ENCODE measurements around the gene CFAP46. TPM values are rescaled to one million over a fixed set of nuclear protein-coding genes. Genes with fewer than 3 reads are reported as not detected.

The CFAP46 gene
- total and polyA plus RNA-seq, 2 of the 4 experiments (the other 2 are of a cell fraction) = 1.3 to 1.8 TPM

- ChIA-PET CTCF (interaction anchor here (1.1 kb wide), 1 partner anchor 16 kb away, joined by 3 read pairs; no protein-coding TSS in a partner anchor), POLR2A (ENCODE audit: unreplicated experiment) (no interaction called here)
- TF ChIP-seq MXI1 (IDR thresholded peaks at IDR 0.05; ENCODE audit: borderline replicate concordance, low read depth, low read length) = no peak
- TF ChIP-seq RAD21 (IDR thresholded peaks at IDR 0.05; ENCODE audit: low read length) = no peak
- peak; percentile 22; the same call in 1 of the 2 replicates for TF ChIP-seq FOS (IDR thresholded peaks at IDR 0.05; ENCODE audit: low read depth, low read length)
- TF ChIP-seq RCOR1 (IDR thresholded peaks at IDR 0.05; ENCODE audit: insufficient replicate concordance, low read length) = no peak
- H3K18ac ChIP-seq (ENCODE audit: low read depth, low read length) = no peak overlapping the region
- peak overlapping the region; percentile 92 for H2AFZ ChIP-seq (replicated peaks; ENCODE audit: low read length, poor library complexity)
- WGBS, 2 experiments (ENCODE audit: extremely low coverage in 2 of 2, insufficient read length in 1 of 2) = 58 to 100% methylated on average over 1 to 3 of the region's 11 CpGs
- no peaks in the 10 kb centered on the region for H3K36me3 ChIP-seq (ENCODE audit: control insufficient read depth, insufficient read depth, low read length)
- H2AK5ac ChIP-seq (ENCODE audit: low read depth, low read length) = no peak overlapping the region
- H2BK20ac ChIP-seq (ENCODE audit: low read depth, low read length) = no peak overlapping the region
- BruUV-seq (replicated peaks) = no TSS peak
- H3K27ac ChIP-seq (ENCODE audit: insufficient read depth, low read length) = no peak overlapping the region
- H3K4me2 ChIP-seq (ENCODE audit: low read depth, low read length) = peak overlapping the region; percentile 87
- no peak overlapping the region for H4K5ac ChIP-seq (ENCODE audit: low read depth, low read length)
- H3K27me3 ChIP-seq (ENCODE audit: control insufficient read depth, insufficient read depth, low read length) = peaks cover 34% of the 10 kb centered on the region
- peak overlapping the region; percentile 71 for H3K4me3 ChIP-seq (ENCODE audit: insufficient read depth, low read depth, low read length)
- no peak overlapping the region; the same call in none of the 2 replicates for H3K9ac ChIP-seq (ENCODE audit: low read depth, low read length)
- intact Hi-C loops (cut with micrococcal nuclease) (no loop called here), in situ Hi-C loops (cut with MboI; ENCODE audit: low sequenced_read_pairs) (no loop called here), dilution Hi-C loops (cut with HindIII; ENCODE audit: low sequenced_read_pairs, unreplicated experiment) (no loop called here)
- H2AK9ac ChIP-seq (replicated peaks; ENCODE audit: low read depth, low read length, poor library complexity) = no peak overlapping the region
- no peak overlapping the region for H2BK5ac ChIP-seq (ENCODE audit: low read depth, low read length, poor library complexity, severe bottlenecking)
- H3K14ac ChIP-seq (replicated peaks; ENCODE audit: low read depth, low read length) = no peak overlapping the region
- ATAC-seq (ENCODE audit: low read depth) = peak; percentile 34
- H2BK15ac ChIP-seq (ENCODE audit: low read depth, low read length) = no peak overlapping the region
- DNase-seq = peak; percentile 51
- H3K23ac ChIP-seq (ENCODE audit: low read depth, low read length) = no peak overlapping the region
- peaks cover 1% of the 10 kb centered on the region; the same call in 1 of the 2 replicates for H3K4me1 ChIP-seq (ENCODE audit: control insufficient read depth, insufficient read depth, low read length)
- H2BK120ac ChIP-seq (ENCODE audit: low read depth, low read length) = no peak overlapping the region
- H4K91ac ChIP-seq (ENCODE audit: insufficient read depth, low read depth, low read length) = no peak overlapping the region
- no peaks in the 10 kb centered on the region for H4K20me1 ChIP-seq (ENCODE audit: insufficient read depth, low read length)
- no peaks in the 10 kb centered on the region; the same call in 1 of the 2 replicates for H3K9me1 ChIP-seq (ENCODE audit: insufficient read depth, low read length)
- H3K79me1 ChIP-seq (ENCODE audit: low read depth in 1 of 2, low read length in 2 of 2) = no peaks in the 10 kb centered on the region
- H3K4ac ChIP-seq (ENCODE audit: low read depth, low read length) = no peak overlapping the region
- H3K56ac ChIP-seq (ENCODE audit: extremely low read depth, insufficient read depth, low read length) = no peak overlapping the region
- H3K9me3 ChIP-seq (ENCODE audit: control insufficient read depth, insufficient read depth, low read length) = peaks cover 1% of the 10 kb centered on the region; the same call in 1 of the 2 replicates
- no peak overlapping the region for H4K8ac ChIP-seq (ENCODE audit: low read depth in 2 of 2, low read length in 2 of 2)
Measured at GRCh38 chr10:132962623-132963429, 20.5 kb upstream of the CFAP46 start.
